ENCODE measurements around the gene MKI67.

MKI67 gene

DNA sequence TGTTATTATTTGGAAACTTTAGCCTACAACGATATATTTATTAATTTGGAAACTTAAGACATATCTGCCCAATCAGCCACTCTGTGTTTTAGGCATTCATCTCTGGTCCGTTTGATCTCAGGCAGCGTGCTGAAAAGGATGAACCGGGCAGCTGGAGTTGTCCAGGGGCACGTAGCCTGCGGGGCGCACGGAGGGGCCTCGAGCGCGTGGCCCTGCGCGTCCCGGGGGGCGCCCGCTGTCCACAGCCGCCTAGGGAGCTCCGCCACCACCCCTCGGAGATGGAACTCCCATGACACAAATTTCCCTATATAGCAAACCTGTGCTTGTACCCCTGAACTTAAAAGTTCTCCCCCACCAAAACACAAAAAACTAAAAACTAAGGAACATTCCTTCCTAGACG, 24.3 kb upstream of the MKI67 start:
- Histone ChIP-seq H3K79me2 (ENCODE audit: low read length) (no peaks in the 10 kb centered on the region), H3K9me3 (replicated peaks; ENCODE audit: insufficient read depth, low read length) (no peaks in the 10 kb centered on the region), H3K4me1 (ENCODE audit: low read length) (0 out of 2 replicates have a peak, but pooled peaks cover 3% of the 10 kb centered on the region), H2AFZ (ENCODE audit: low read length) (peak overlapping the region; percentile 81), H3K9ac (ENCODE audit: low read length) (peak overlapping the region; percentile 24; the same call in 1 of the 2 replicates), H3K4me2 (ENCODE audit: low read depth, low read length) (peak overlapping the region; percentile 83), H4K20me1 (ENCODE audit: insufficient read depth, low read length) (no peaks in the 10 kb centered on the region), H3F3A (ENCODE audit: insufficient read depth, low read length) (no peaks in the 10 kb centered on the region), H3K4me3 (ENCODE audit: low read length) (peak overlapping the region; percentile 83), H3K9me2 (replicated peaks; ENCODE audit: insufficient read depth, low read length) (no peaks in the 10 kb centered on the region), H3K36me3 (replicated peaks; ENCODE audit: insufficient read depth, low read length) (no peaks in the 10 kb centered on the region), H3K27me3 (replicated peaks; ENCODE audit: insufficient read depth, low read length) (no peaks in the 10 kb centered on the region), H3K27ac (ENCODE audit: low read length) (no peak overlapping the region)
- no peak for DNase-seq
- no peak for TF ChIP-seq EZH2phosphoT487 (IDR thresholded peaks at IDR 0.05; ENCODE audit: low read length)
- TF ChIP-seq, protein P1, sequence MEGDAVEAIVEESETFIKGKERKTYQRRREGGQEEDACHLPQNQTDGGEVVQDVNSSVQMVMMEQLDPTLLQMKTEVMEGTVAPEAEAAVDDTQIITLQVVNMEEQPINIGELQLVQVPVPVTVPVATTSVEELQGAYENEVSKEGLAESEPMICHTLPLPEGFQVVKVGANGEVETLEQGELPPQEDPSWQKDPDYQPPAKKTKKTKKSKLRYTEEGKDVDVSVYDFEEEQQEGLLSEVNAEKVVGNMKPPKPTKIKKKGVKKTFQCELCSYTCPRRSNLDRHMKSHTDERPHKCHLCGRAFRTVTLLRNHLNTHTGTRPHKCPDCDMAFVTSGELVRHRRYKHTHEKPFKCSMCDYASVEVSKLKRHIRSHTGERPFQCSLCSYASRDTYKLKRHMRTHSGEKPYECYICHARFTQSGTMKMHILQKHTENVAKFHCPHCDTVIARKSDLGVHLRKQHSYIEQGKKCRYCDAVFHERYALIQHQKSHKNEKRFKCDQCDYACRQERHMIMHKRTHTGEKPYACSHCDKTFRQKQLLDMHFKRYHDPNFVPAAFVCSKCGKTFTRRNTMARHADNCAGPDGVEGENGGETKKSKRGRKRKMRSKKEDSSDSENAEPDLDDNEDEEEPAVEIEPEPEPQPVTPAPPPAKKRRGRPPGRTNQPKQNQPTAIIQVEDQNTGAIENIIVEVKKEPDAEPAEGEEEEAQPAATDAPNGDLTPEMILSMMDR (IDR thresholded peaks at IDR 0.05; ENCODE audit: low read length) = no peak
- no peak for TF ChIP-seq EZH2 (optimal IDR thresholded peaks at IDR 0.05; ENCODE audit: low read depth, low read length)

- Histone ChIP-seq H3K36me3 (replicated peaks; ENCODE audit: insufficient read depth, low read length) (no peaks in the 10 kb centered on the region), H3K4me1 (ENCODE audit: low read length) (0 out of 2 replicates have a peak, but pooled peaks cover 3% of the 10 kb centered on the region), H3K79me2 (ENCODE audit: low read length) (no peaks in the 10 kb centered on the region), H4K20me1 (ENCODE audit: insufficient read depth, low read length) (no peaks in the 10 kb centered on the region), H3K4me2 (ENCODE audit: low read depth, low read length) (peak overlapping the region; percentile 83), H3F3A (ENCODE audit: insufficient read depth, low read length) (no peaks in the 10 kb centered on the region), H3K9ac (ENCODE audit: low read length) (peak overlapping the region; percentile 24; the same call in 1 of the 2 replicates), H2AFZ (ENCODE audit: low read length) (peak overlapping the region; percentile 81), H3K9me2 (replicated peaks; ENCODE audit: insufficient read depth, low read length) (no peaks in the 10 kb centered on the region), H3K27me3 (replicated peaks; ENCODE audit: insufficient read depth, low read length) (no peaks in the 10 kb centered on the region), H3K27ac (ENCODE audit: low read length) (no peak overlapping the region), H3K4me3 (ENCODE audit: low read length) (peak overlapping the region; percentile 83), H3K9me3 (replicated peaks; ENCODE audit: insufficient read depth, low read length) (no peaks in the 10 kb centered on the region)
- TF ChIP-seq EZH2 (optimal IDR thresholded peaks at IDR 0.05; ENCODE audit: low read depth, low read length) (no peak), EZH2phosphoT487 (IDR thresholded peaks at IDR 0.05; ENCODE audit: low read length) (no peak)
- TF ChIP-seq, protein P1 (IDR thresholded peaks at IDR 0.05; ENCODE audit: low read length) = peak; percentile 85
- peak; percentile 82 for DNase-seq
Observed at GRCh38 chr10:128150045-128150493, 23.8 kb upstream of the MKI67 start.

- Histone ChIP-seq H3K27ac (ENCODE audit: low read length) (no peak overlapping the region), H3K4me3 (ENCODE audit: low read length) (no peak overlapping the region), H3K9ac (ENCODE audit: low read length) (no peak overlapping the region), H3K36me3 (replicated peaks; ENCODE audit: insufficient read depth, low read length) (no peaks in the 10 kb centered on the region), H4K20me1 (ENCODE audit: insufficient read depth, low read length) (no peaks in the 10 kb centered on the region), H3K27me3 (replicated peaks; ENCODE audit: insufficient read depth, low read length) (no peaks in the 10 kb centered on the region), H3K9me2 (replicated peaks; ENCODE audit: insufficient read depth, low read length) (no peaks in the 10 kb centered on the region), H3K79me2 (ENCODE audit: low read length) (no peaks in the 10 kb centered on the region), H3F3A (ENCODE audit: insufficient read depth, low read length) (no peaks in the 10 kb centered on the region), H3K9me3 (replicated peaks; ENCODE audit: insufficient read depth, low read length) (no peaks in the 10 kb centered on the region), H2AFZ (ENCODE audit: low read length) (peak overlapping the region; percentile 46; the same call in 1 of the 2 replicates), H3K4me1 (ENCODE audit: low read length) (0 out of 2 replicates have a peak, but pooled peaks cover 3% of the 10 kb centered on the region), H3K4me2 (ENCODE audit: low read depth, low read length) (peak overlapping the region; percentile 49; the same call in 1 of the 2 replicates)
- no peak for TF ChIP-seq EZH2 (optimal IDR thresholded peaks at IDR 0.05; ENCODE audit: low read depth, low read length)
- no peak for TF ChIP-seq EZH2phosphoT487 (IDR thresholded peaks at IDR 0.05; ENCODE audit: low read length)
- TF ChIP-seq, protein P1 (IDR thresholded peaks at IDR 0.05; ENCODE audit: low read length) = no peak
- DNase-seq = no peak
Observed at GRCh38 chr10:128149267-128150014, 23.2 kb upstream of the MKI67 start.
